Fibroblast of mammary gland (primary cell): Measurements from ENCODE around the gene LHFPL2.

Experiments used
- DNase-seq: peaks from one replicate; pipeline ENCODE4 v3.0.0-alpha.2; 2010; ENCODE audit warnings: low read depth
- H3K4me3 ChIP-seq: 2 replicates; pipeline ENCODE4 v1.5.1; 2011; ENCODE audit warnings: low read depth, mild to moderate bottlenecking, low read length, moderate library complexity; ENCODE audit not compliant: control insufficient read depth
- TF ChIP-seq, protein P1 (sequence below): conservative IDR thresholded peaks from 2 replicates; pipeline ENCODE4 v1.5.1; 2011; ENCODE audit warnings: low read depth, low read length, inconsistent platforms; ENCODE audit not compliant: control insufficient read depth, insufficient read depth

The LHFPL2 gene

DNA sequence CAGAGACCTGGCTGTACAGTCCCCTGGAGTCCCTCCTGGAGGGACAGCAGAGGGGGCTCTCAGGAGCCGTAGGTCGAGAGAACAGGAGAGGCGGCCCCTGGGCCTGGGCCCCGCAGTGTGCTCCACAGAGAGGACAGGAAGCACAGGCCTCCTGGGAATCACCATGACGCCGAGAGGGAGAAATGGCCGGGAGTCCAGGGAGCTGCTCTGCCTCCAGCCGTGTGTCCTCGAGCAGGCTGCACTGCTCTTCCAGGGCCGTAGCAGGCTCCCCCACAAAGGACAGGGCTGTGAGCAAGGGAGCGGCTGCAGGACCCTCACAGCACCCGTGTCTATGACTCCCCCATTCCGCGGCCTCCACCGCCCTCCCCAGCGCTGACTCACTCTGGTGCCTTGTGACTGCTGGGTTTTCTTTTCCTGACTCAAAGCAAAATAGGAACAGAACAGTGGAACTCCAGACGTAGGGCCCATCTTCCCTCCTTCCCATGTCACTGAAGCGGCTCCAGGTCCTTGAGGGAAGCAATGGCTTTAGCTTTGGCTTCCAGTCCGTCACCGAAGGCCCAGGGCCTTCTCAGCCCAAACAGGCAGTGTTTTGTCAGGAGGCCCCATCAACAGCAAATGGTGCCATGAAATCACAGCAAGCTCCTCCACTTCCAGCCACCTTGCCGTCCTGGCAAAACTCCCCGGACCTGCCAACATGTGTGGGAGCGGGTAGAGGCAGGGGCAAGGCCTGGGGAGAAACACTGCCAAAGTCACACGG is 114.2 kb downstream of the LHFPL2 start:
- DNase-seq = peak; percentile 88
- TF ChIP-seq, protein P1, sequence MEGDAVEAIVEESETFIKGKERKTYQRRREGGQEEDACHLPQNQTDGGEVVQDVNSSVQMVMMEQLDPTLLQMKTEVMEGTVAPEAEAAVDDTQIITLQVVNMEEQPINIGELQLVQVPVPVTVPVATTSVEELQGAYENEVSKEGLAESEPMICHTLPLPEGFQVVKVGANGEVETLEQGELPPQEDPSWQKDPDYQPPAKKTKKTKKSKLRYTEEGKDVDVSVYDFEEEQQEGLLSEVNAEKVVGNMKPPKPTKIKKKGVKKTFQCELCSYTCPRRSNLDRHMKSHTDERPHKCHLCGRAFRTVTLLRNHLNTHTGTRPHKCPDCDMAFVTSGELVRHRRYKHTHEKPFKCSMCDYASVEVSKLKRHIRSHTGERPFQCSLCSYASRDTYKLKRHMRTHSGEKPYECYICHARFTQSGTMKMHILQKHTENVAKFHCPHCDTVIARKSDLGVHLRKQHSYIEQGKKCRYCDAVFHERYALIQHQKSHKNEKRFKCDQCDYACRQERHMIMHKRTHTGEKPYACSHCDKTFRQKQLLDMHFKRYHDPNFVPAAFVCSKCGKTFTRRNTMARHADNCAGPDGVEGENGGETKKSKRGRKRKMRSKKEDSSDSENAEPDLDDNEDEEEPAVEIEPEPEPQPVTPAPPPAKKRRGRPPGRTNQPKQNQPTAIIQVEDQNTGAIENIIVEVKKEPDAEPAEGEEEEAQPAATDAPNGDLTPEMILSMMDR = no peak
- H3K4me3 ChIP-seq = no peak overlapping the region

DNA sequence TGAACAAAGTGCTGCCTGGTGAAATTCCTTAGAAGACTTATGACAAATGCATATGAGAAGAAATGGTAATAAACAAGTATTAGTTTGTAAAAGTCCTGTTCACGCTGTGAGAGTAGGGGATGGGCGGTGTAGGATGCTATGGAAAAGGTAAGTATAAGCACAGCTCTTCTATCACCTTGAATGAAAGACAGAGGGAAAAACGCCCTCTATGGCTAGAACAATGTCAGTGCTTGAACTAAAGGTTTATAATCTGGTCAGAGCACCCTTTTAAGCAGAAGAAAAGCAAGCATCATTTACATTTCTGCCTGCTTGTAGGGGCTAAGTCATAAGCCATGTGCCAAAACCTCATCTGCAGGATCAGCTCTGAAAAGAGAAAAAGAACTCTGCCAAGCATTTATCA is 115.2 kb downstream of the LHFPL2 start:
- H3K4me3 ChIP-seq = no peak overlapping the region
- TF ChIP-seq, protein P1 = peak; percentile 56
- peak; percentile 61 for DNase-seq

DNA sequence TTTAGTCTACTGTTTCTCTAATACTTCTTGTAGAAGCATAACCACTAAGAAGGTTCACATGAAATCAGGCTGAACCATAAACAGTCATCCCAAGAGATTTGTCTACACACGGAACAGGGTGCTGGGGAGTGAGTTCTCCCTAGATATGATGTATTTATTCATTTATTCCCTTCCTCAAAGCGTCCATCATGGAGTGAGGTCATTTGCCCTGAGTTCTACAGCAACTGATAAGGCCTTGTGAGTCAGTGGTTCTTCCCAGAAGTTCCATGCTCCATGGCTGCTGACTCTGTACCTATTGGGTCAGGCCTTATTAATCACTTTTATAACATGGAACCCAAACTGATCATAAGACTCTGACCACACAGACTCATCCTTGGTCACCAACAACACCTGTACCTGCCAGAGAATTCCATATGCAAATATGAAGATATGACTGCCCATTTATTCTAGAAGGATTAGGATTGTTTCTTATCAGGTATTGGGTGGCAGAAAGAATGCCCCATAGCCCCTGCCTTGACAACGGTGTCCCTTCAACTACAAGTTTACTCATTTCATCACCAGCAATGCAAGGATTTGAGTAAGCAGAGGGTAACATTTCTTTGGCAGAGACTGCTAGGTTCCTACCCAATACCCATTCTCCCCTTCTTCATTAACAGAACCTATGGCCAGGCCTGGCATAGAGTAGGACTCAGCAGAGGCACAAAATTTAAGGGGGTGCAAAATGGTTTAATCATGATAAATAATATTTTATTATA is 118.1 kb downstream of the LHFPL2 start:
- peak; percentile 93 for DNase-seq
- H3K4me3 ChIP-seq = no peak overlapping the region
- TF ChIP-seq, protein P1 = no peak

DNA sequence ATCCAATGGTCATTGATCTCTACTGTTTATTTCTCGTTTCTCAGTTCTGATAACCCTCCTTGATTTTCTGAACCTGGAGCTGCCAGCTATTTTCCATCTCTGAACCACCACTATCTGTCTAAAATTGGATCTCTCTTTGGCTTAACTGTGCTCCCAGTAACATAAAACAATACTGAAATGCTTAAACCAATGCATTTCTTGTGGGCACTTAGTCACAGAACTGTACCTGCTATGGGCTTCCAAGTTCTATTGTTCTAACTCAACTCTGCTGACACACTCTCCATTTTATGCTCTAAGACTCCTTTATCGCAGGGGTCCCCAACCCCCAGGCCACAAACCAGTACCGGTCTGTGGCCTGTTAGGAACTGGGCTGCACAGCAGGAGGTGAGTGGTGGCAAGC is 120.6 kb downstream of the LHFPL2 start:
- H3K4me3 ChIP-seq = no peak overlapping the region
- TF ChIP-seq, protein P1 = no peak
- DNase-seq = no peak

DNA sequence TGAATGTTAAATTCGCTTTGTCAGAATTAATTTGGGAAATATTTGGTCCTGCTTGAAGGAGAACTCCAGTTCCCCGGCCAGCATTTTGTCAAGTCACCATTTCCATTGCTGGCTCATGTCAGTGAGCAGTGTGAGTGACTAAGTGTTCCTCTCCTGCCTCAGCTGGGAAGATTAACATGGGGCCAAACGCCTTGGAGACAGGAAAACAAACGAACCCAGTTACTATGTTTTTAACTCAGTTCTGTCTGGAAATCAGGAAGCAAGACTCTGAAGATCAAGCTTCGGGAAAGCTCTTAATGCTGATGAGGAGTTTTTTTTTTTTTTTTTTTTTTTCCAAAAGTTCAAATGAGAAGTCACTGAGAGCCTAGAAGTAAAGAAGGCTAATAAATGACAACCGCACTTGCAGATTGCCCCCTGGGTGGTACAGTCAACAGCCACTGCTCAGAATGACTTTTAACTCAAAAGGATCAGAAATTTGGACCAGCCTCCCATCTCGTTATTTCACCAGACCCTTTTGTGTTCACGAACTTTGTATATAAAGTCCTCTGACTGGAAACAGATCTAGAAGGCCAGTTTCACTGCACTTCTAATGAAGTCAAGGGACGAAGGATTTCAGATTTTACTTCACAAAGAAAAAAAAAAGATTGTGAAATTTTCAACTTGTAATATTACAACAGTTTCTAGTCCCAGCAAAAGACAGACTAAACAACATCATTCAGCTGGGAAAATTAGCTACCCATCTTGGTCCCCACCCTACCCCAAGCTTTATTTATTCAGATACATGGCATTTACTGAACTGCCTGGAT is 121.3 kb downstream of the LHFPL2 start:
- TF ChIP-seq, protein P1 = no peak
- peak; percentile 96 for DNase-seq
- no peak overlapping the region for H3K4me3 ChIP-seq

DNA sequence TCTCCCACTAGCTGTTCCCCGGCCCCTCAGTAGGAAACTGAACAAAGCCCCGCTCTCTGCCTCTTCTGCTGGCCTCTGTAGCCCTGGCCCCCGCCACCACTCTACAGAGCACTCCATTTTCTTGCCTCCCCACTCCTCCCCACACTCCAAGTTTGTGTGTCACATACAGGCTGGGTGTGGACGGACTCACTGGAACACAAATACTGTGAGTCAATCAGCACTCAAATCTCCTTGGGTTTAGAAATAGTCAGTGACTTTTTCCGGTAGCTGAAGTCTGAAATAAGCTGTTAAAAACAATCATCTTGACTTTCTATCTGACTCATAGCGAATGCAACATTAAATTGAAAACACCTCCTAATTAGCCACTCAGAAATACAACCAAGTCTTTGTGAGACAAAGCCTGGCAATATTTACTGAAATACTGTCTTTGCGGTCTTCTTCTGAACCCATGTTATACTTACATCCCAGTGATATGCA is 122.5 kb downstream of the LHFPL2 start:
- H3K4me3 ChIP-seq = no peak overlapping the region
- DNase-seq = peak; percentile 91
- TF ChIP-seq, protein P1 = no peak
